HCT116 (cell line): ENCODE results near the gene SRPX. TPM values are rescaled to one million over a fixed set of nuclear protein-coding genes. Genes with fewer than 3 reads are reported as not detected.

Experiments
- ATAC-seq: fragments of 200-7000 bp; cut with Tn5 transposase; 2 replicates; pipeline ENCODE4 v1.9.1; 2020; ENCODE audit warnings: mild to moderate bottlenecking, moderate library complexity
- BruUV-seq: library from RNA; stranded (reverse); fragments of 400-500 nt; replicated peaks from 2 replicates; lab custom pipeline; 2021; lab: Mats Ljungman, UMichigan
- CTCF ChIA-PET: fragments of 300-600 bp; sonication (Branson Sonifier 250); formaldehyde crosslinking; loops from one replicate; lab custom pipeline; 2021; ENCODE audit warnings: antibody characterized with exemption; lab: Charles Lee
- POLR2A ChIA-PET: fragments of 300-600, 350-600 bp; sonication (Branson Sonifier 250); formaldehyde crosslinking; loops from one replicate; lab custom pipeline; 2021; ENCODE audit warnings: antibody characterized with exemption; lab: Charles Lee
- RAD21 ChIA-PET, 2 experiments: fragments of 300-600 bp; sonication (Branson Sonifier 250); formaldehyde crosslinking; loops; one replicate each; lab custom pipeline; 2023; ENCODE audit warnings: low total read pairs in 2 of 2; ENCODE audit not compliant: uncharacterized antibody in 2 of 2, unreplicated experiment in 2 of 2, low non-redundant PET in 1 of 2; lab: Charles Lee
- DNase-seq: peaks from one replicate; pipeline ENCODE4 v3.0.0-alpha.2; 2010; ENCODE audit warnings: low read depth, low spot score
- H2AFZ ChIP-seq: fragments of 200-600 bp; shearing (Covaris generic), sonication (generic); 2 replicates; pipeline ENCODE4 v1.6.1; 2017; ENCODE audit warnings: low read depth, mixed run types, mixed read lengths, antibody characterized with exemption, low read length; ENCODE audit not compliant: poor library complexity, severe bottlenecking
- H3K27ac ChIP-seq: 2 replicates; pipeline ENCODE4 v1.5.1; 2012; ENCODE audit warnings: low read depth, low read length
- H3K27me3 ChIP-seq: fragments of 200-600 bp; sonication (generic); 2 replicates; pipeline ENCODE4 v1.6.1; 2016; ENCODE audit warnings: mixed run types, low read length, mixed read lengths; ENCODE audit not compliant: insufficient read depth
- H3K36me3 ChIP-seq, 2 experiments: fragments of 200-500 bp in 1 of 2; fragments of 200-600 bp in 1 of 2; sonication (Bioruptor generic) in 1 of 2; sonication (generic) in 1 of 2; 2 replicates each; pipeline versions ENCODE4 v1.5.1 to v1.6.1; 2014 to 2016; ENCODE audit warnings: low read length in 2 of 2, inconsistent platforms in 1 of 2, mixed read lengths in 1 of 2, mixed run types in 1 of 2; ENCODE audit not compliant: insufficient read depth in 2 of 2, control insufficient read depth in 1 of 2
- H3K4me1 ChIP-seq, 2 experiments: fragments of 200-600 bp in 1 of 2; sonication (generic) in 1 of 2; 2 replicates each; pipeline versions ENCODE4 v1.5.1 to v1.6.1; 2012 to 2017; ENCODE audit warnings: low read length in 2 of 2, inconsistent platforms in 1 of 2, mild to moderate bottlenecking in 1 of 2, mixed read lengths in 1 of 2, mixed run types in 1 of 2, moderate library complexity in 1 of 2; ENCODE audit not compliant: insufficient read depth in 2 of 2, control insufficient read depth in 1 of 2
- H3K4me2 ChIP-seq: fragments of 200-600 bp; sonication (generic); 2 replicates; pipeline ENCODE4 v1.6.1; 2017; ENCODE audit warnings: mixed run types, low read length, mixed read lengths
- H3K4me3 ChIP-seq, 2 experiments: fragments of 200-600 bp in 1 of 2; sonication (generic) in 1 of 2; replicated peaks in 1 of 2; 2 replicates each; pipeline ENCODE4 v1.5.1; 2011 to 2016; ENCODE audit warnings: low read length in 2 of 2, control low read depth in 1 of 2, low read depth in 1 of 2, mild to moderate bottlenecking in 1 of 2, mixed read lengths in 1 of 2, mixed run types in 1 of 2
- H3K79me2 ChIP-seq: fragments of 200-600 bp; sonication (generic); 2 replicates; pipeline ENCODE4 v1.6.1; 2017; ENCODE audit warnings: mild to moderate bottlenecking, mixed run types, low read length, moderate library complexity, mixed read lengths; ENCODE audit not compliant: insufficient read depth
- H3K9ac ChIP-seq: fragments of 200-600 bp; sonication (generic); 2 replicates; pipeline ENCODE4 v1.6.1; 2016; ENCODE audit warnings: low read length, mixed read lengths
- H3K9me2 ChIP-seq: fragments of 200-600 bp; sonication (generic), shearing (Covaris generic); 2 replicates; pipeline ENCODE4 v1.6.1; 2017; ENCODE audit warnings: mixed run types, mild to moderate bottlenecking, moderate library complexity; ENCODE audit not compliant: insufficient read depth
- H3K9me3 ChIP-seq, 2 experiments: fragments of 200-500 bp in 1 of 2; fragments of 200-600 bp in 1 of 2; sonication (Bioruptor generic) in 1 of 2; sonication (generic) in 1 of 2; 2 replicates each; pipeline ENCODE4 v1.6.1; 2014 to 2017; ENCODE audit warnings: low read length in 2 of 2, mixed read lengths in 2 of 2, inconsistent platforms in 1 of 2, low read depth in 1 of 2, mild to moderate bottlenecking in 1 of 2, mixed run types in 1 of 2, moderate library complexity in 1 of 2; ENCODE audit not compliant: control insufficient read depth in 1 of 2, insufficient read depth in 1 of 2
- H4K20me1 ChIP-seq: fragments of 200-600 bp; sonication (generic), shearing (Covaris generic); 2 replicates; pipeline ENCODE4 v1.6.1; 2017; ENCODE audit warnings: mixed run types, mild to moderate bottlenecking, moderate library complexity; ENCODE audit not compliant: insufficient read depth
- ATF3 ChIP-seq: IDR thresholded peaks from 2 replicates; pipeline ENCODE4 v1.6.1; 2012
- CBX3 ChIP-seq: IDR thresholded peaks from 2 replicates; pipeline ENCODE4 v1.6.1; 2012; ENCODE audit warnings: low read depth
- CTCF ChIP-seq, 3 experiments: fragments of 200-600 bp in 1 of 3; sonication (generic) in 1 of 3; IDR thresholded peaks in 2 of 3; conservative IDR thresholded peaks in 1 of 3; 2 replicates each; pipeline ENCODE4 v1.5.1; 2012 to 2017; ENCODE audit warnings: low read depth in 2 of 3, low read length in 2 of 3, antibody characterized with exemption in 1 of 3, borderline replicate concordance in 1 of 3, control low read depth in 1 of 3, mild to moderate bottlenecking in 1 of 3, mixed read lengths in 1 of 3, mixed run types in 1 of 3, moderate library complexity in 1 of 3; ENCODE audit not compliant: insufficient read depth in 1 of 3
- EGR1 ChIP-seq: IDR thresholded peaks from 2 replicates; pipeline ENCODE4 v1.6.1; 2012; ENCODE audit warnings: low read depth
- EZH2 ChIP-seq: fragments of 200-600 bp; sonication (generic); IDR thresholded peaks from 2 replicates; pipeline ENCODE4 v1.6.1; 2017; ENCODE audit warnings: antibody characterized with exemption, mixed run types
- EZH2phosphoT487 ChIP-seq: fragments of 200-600 bp; IDR thresholded peaks from 2 replicates; pipeline ENCODE4 v1.6.1; 2018; ENCODE audit warnings: antibody characterized with exemption, borderline replicate concordance
- JUND ChIP-seq: IDR thresholded peaks from 2 replicates; pipeline ENCODE4 v1.6.1; 2012
- RAD21 ChIP-seq: IDR thresholded peaks from 2 replicates; pipeline ENCODE4 v1.6.1; 2012; ENCODE audit warnings: low read depth, mild to moderate bottlenecking
- REST ChIP-seq: IDR thresholded peaks from 2 replicates; pipeline ENCODE4 v1.6.1; 2012; ENCODE audit warnings: low read depth
- SRF ChIP-seq: IDR thresholded peaks from 2 replicates; pipeline ENCODE4 v1.6.1; 2012; ENCODE audit warnings: low read depth
- TCF7L2 ChIP-seq: IDR thresholded peaks from 2 replicates; pipeline ENCODE4 v1.7.0; 2011; ENCODE audit warnings: borderline replicate concordance, inconsistent platforms; ENCODE audit not compliant: insufficient read depth, insufficient read length; ENCODE audit errors: extremely low read depth
- ZBTB33 ChIP-seq: IDR thresholded peaks from 2 replicates; pipeline ENCODE4 v1.6.1; 2011; ENCODE audit warnings: mild to moderate bottlenecking, low read length, moderate library complexity; ENCODE audit not compliant: insufficient replicate concordance; ENCODE audit errors: extremely low read depth
- ZNF274 ChIP-seq: fragments of 200-500 bp; sonication (Bioruptor generic); IDR thresholded peaks from 2 replicates; pipeline ENCODE4 v1.6.1; 2014; ENCODE audit warnings: mild to moderate bottlenecking, low read depth, low read length, inconsistent platforms
- intact Hi-C: fragments of 100-400 bp; cut with micrococcal nuclease; formaldehyde crosslinking; loops from 2 replicates; pipeline ENCODE4 v1.10.0; 2022
- total RNA-seq: library from RNA; stranded (reverse); gene quantifications from one replicate; pipeline ENCODE4 v1.2.1, GENCODE V29; 2021; ENCODE audit not compliant: unreplicated experiment

SRPX gene
- total RNA-seq, 1 experiment from 2014 or later = 18.2 TPM

GRCh38 chrX:38151441-38151840, 69.2 kb downstream of the SRPX start:
- no peaks in the 10 kb centered on the region for H3K36me3 ChIP-seq
- CTCF ChIA-PET = no interaction called here
- no peaks in the 10 kb centered on the region for H3K27me3 ChIP-seq

GRCh38 chrX:38150993-38151392, 69.7 kb downstream of the SRPX start:
- Histone ChIP-seq H3K4me3 (no peak overlapping the region), H3K9me2 (no peaks in the 10 kb centered on the region), H3K27me3 (no peaks in the 10 kb centered on the region), H3K4me1 (no peaks in the 10 kb centered on the region), H3K4me2 (no peak overlapping the region), H3K27ac (no peak overlapping the region), H2AFZ (no peak overlapping the region), H3K9ac (no peak overlapping the region), H3K9me3 (no peaks in the 10 kb centered on the region), H3K36me3 (no peaks in the 10 kb centered on the region), H4K20me1 (no peaks in the 10 kb centered on the region), H3K79me2 (no peaks in the 10 kb centered on the region)
- DNase-seq = no peak
- intact Hi-C loops = no loop called here
- no peak for ATAC-seq
- no TSS peak for BruUV-seq
- ChIA-PET CTCF (no interaction called here), RAD21 (no interaction called here), POLR2A (no interaction called here)
- no peak for TF ChIP-seq ZNF274
- TF ChIP-seq ZBTB33 = no peak
- no peak for TF ChIP-seq EZH2
- TF ChIP-seq REST = no peak
- no peak for TF ChIP-seq SRF
- no peak for TF ChIP-seq RAD21
- TF ChIP-seq CTCF (IDR thresholded peaks at IDR 0.05 in 2 of 3, conservative IDR thresholded peaks at IDR 0.05 in 1 of 3; ENCODE audit: borderline replicate concordance in 1 of 3, insufficient read depth in 1 of 3, low read depth in 2 of 3, low read length in 2 of 3) = no peak
- TF ChIP-seq JUND = no peak
- no peak for TF ChIP-seq ATF3

More at GRCh38 chrX:38151441-38151840, 69.2 kb downstream of the SRPX start:
- Histone ChIP-seq H4K20me1 (no peaks in the 10 kb centered on the region), H3K9me2 (no peaks in the 10 kb centered on the region), H3K4me3 (no peak overlapping the region), H3K79me2 (no peaks in the 10 kb centered on the region), H3K9ac (no peak overlapping the region), H3K27ac (no peak overlapping the region), H2AFZ (no peak overlapping the region), H3K9me3 (no peaks in the 10 kb centered on the region), H3K4me2 (no peak overlapping the region), H3K4me1 (no peaks in the 10 kb centered on the region)
- RAD21 ChIA-PET = no interaction called here
- intact Hi-C loops = no loop called here
- POLR2A ChIA-PET = no interaction called here
- TF ChIP-seq TCF7L2 (no peak), CBX3 (no peak), EZH2phosphoT487 (no peak), ATF3 (no peak), EGR1 (no peak)
- BruUV-seq = no TSS peak
- no peak for DNase-seq
- ATAC-seq = no peak
